Left colon (tissue), 2 donors: ENCODE data around the gene VSTM2B. TPM values are rescaled to one million over a fixed set of nuclear protein-coding genes. Genes with fewer than 3 reads are reported as not detected.
"Not testable (repeated sequence)": the region's sequence is repeated elsewhere in the genome, so short reads cannot be mapped to it uniquely, and the experiment has no call there.

Source experiments
- ATAC-seq: fragments of 200-7000 bp; cut with Tn5 transposase; one replicate; pipeline ENCODE4 v1.9.1; 2020; ENCODE audit warnings: mild to moderate bottlenecking, moderate library complexity
- DNase-seq, 2 donors: peaks; one replicate each; pipeline ENCODE4 v3.0.0-alpha.2; 2020
- intact Hi-C, 2 donors: fragments of 100-400 bp; cut with DNase I in 1 of 2; cut with micrococcal nuclease in 1 of 2; formaldehyde crosslinking; loops; one replicate each; pipeline versions ENCODE4 v1.11.2 to v1.14.0; 2022; cut with DNase I, micrococcal nuclease
- long read RNA-seq: library from polyadenylated mRNA; unstranded; transcript quantifications from one replicate; pipeline ENCODE4 v2.0.0, GENCODE V29; 2021
- total RNA-seq, 2 donors: library from RNA; stranded (reverse); fragmentation: NEBNext Ultra II Directional; extraction: Animal tissue kit (Norgen Biotek cat#: 25700); gene quantifications; one replicate each; pipeline ENCODE4 v1.2.1, GENCODE V29; 2021
- donor health status: DM: no; HTN: no; CAD: no.
- donor health status: DM: yes; HTN: yes; CAD: no.

Gene VSTM2B
- not detected for total RNA-seq
- long read RNA-seq, result 0 reads

DNA sequence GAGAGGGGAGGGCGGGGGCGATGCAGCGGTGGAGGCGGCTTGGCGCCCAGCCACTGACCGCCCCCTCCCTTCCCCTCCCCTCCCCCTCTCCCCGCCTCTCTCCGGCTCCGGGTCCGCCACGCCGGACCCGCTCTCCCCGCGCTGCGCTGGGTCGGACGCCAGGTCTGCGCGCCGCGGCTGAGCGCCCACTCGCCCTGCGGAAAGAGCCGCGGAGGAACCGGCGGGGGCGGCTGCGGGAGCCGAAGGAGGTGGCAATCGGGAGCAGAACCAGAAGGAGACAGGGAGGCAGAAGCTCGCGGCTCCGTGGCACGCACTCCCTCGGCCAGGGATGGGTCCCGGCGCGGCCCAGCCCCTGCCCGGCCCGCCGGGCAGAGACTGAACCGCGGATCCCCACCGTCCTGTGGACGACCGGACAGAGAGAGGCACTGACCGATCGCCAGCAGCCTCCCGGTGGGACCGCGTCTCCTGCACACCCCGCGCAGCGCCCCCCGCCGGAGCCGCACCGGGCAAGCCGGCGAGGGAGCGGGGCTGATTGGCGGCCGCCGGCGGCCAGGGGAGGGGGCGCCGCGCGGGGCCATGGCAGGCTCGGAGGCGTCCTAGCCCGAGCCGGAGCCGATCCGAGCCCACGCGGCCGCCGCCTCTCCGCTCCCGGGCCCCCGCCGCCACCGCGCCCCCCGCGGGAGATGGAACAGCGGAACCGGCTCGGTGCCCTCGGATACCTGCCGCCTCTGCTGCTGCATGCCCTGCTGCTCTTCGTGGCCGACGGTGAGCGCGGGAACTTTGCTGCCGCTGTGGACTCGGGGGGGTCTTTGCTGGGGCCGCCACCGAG, at the start of gene VSTM2B:
VSTM2B (plus strand) TSS at position 94 of the 829 bp plus-strand sequence; CDS start at position 684, 590 bp downstream.
- no peak for DNase-seq
- intact Hi-C loops, result no loop called here
- no peak for ATAC-seq

DNA sequence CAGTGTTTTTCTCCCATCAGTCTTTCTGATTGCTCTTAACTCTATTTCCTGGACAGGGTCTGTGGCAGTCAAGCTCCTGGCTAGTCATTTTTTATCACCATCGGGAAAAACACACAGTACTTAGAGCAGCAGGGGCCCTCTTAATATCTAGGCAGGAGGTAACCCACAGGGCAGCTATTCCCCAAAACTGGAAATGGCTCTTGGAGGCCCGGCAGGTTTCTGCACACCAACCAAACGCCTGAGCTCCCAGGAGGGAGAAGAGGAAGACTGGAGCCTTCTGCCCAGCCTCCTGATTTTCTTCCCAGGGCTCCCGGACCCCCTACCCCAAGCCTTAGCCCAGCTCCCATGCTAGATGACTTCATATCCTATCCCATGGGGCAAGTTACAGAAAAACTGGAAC, 49.3 kb upstream of the VSTM2B start:
- ATAC-seq, result no peak
- no peak for DNase-seq
- intact Hi-C loops, result no loop called here

DNA sequence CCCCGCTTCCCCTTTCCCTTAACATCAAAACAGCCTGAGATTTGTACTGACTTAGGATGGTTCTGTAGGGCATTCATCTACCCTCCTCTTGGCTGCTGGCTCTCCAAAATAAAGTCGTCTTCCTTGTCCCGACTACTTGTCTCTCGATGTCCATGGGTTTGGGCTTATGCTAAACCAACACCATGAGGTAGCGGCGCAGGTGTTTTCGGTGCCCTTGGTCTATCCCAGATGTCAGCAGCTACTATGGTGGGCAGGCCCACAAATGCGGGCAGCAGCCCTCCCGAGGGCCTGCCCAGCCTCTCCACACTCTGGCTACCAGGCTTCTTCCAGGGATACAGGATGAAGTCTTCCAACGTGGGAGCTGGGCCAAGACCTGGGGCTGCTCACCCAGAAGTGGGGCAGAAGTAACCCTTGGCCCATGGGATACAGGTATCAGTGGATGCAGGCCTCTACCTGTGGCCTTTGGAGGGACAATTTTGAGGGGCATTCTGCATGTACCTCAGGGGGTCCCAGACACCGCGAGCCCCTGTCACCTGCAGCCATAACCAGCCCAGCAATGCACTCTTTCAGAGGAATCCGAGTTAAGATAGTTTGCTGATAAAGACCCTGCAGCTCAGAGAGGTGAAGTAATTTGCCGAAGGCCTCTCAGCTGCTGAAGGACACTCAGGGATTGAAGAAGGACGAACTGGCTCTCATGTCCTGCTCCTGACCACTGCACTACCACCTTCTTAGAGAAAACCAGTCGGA, 47.8 kb upstream of the VSTM2B start:
- DNase-seq, result no peak
- intact Hi-C loops, result no loop called here
- ATAC-seq, result no peak

DNA sequence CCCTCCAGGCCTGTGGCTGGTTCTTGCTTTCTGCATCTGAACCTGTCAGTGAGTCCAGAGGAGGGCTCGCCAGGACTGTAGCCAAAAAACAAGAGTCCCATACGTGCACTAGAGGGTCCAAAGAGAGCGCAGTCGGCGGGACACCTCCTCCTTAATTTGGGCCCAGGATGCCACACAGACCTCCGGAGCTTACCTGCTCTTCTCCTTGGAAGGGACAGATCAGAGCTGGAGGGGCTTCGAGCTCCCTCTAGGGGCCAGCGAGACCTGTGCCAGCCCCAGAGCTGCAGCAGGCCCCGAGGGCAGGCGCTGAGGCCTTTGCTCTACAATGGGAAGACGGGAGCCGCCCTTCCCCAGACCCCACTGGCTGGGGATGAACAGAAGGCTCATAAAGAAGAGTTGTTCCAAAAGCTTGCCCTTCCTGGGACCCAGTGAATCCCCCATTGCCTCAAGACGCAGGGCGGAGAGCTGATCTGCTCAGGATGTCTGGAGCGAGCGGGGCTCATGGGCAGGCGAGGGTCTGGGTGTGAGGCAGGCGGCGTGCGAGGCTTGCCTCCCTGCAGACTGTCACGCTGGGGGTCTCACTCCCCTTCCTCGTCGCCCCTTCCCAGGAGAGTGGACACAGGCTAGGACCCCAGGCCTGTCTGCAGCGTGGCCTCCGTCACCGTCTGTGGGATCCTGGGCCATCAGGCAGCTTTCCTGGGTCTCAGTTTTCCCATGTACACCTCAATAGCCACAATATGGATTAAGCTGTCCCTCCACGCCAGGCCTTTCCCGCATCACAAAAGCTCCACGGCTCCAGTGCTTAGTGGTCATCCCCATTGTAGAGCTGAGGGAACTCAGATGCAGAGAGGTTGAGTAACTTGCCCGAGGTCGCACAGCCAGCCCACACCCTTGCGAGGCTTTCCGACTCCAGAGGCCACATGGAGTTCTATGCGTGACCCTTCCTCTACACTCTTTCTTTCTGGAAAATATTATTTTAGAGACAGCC, 46.9 kb upstream of the VSTM2B start:
- intact Hi-C loops, result no loop called here
- DNase-seq (no peak), ATAC-seq (no peak)

DNA sequence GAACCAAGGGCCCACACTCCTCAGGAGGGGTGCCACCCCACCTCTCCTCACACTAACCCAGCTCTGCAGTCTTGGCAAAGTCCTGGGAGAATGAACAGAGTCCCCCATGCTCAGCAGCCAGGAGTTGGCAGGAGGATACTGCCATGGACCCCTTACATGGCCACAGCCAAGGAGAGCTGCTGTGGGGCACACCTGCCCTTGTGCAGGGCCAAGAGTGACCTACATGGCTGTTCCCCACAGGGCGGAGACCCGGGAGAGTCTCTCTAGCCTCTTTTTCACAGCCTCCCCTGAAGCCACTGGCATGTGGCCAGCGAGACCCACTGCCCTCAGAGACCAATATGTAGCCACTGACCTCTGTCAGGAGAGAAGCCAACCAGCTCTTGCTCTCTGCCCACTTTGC, 45.9 kb upstream of the VSTM2B start:
- no peak for DNase-seq
- ATAC-seq, result no peak
- intact Hi-C loops, result no loop called here

DNA sequence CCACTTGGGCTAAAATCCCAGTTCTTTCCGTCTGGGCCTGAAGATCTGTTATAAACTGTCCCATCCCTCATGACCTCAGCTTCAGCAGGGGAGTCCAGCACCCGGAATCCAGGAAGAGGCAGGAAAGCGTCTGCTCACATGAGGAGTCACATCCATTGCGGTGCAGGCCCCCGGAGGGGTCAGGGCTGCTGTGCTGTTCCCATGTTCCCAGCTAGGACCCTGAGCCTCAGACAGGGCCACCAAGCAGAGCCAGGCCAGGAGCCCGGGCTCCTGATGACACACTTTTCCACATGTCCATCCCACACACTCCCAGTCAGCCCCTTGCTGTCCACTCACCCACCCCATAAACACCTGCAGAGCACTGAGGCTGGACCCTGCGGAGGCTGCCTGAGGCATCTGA, 45.3 kb upstream of the VSTM2B start:
- intact Hi-C loops, result no loop called here
- DNase-seq (no peak), ATAC-seq (no peak)

DNA sequence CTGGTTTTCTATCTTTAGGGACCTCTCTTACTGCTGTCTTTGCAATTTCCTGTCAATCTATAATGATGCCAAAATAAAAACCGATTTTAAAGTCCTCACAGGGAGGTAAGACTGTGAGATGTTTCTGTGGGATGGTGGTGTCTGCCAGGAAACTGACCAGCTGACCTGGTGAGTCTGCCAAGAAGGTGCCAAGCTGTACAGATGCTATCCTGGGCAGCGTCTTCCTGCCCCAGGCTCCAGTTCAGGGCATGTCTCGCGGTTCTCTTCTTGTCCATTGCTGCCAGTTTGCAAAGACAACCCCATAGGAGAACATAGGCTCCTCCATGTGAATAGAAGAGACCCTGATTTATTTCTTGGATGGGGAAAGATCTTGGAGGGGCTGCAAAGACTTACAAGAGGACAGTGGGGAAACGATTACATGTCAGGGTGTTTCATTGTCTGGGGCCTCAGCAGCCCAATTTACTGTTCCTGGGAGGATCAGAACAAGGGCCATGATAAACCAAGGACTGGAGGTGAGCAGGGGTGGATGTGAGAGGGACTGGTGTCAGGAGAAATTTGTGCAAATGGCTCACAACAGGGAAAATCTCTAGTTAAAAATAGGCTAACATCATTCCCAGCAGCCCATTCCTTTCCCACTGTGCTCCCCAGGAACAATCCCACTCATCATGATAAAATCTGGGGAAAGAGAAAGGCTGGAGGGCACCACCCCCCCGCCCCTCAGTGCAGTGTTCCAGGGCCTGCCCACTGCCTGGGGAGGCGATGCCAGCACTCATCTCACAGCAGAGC, 42.7 kb upstream of the VSTM2B start:
- no peak for DNase-seq
- no peak for ATAC-seq
- intact Hi-C loops, result no loop called here

DNA sequence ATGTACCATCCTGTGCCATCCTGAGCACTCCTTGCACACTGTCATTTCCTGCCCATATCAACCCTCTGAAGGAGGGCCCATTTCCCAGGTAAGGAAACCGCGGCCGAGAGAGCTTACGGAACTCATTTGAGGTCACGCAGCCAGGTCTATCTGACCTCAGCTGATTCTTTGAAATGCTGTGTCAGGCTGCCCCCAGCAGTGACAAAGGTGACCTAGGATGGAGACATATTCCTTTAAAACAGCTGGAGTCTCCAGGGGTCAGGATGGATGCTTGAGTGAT, 42.2 kb upstream of the VSTM2B start:
- intact Hi-C loops, result no loop called here
- DNase-seq, result no peak
- ATAC-seq, result no peak

DNA sequence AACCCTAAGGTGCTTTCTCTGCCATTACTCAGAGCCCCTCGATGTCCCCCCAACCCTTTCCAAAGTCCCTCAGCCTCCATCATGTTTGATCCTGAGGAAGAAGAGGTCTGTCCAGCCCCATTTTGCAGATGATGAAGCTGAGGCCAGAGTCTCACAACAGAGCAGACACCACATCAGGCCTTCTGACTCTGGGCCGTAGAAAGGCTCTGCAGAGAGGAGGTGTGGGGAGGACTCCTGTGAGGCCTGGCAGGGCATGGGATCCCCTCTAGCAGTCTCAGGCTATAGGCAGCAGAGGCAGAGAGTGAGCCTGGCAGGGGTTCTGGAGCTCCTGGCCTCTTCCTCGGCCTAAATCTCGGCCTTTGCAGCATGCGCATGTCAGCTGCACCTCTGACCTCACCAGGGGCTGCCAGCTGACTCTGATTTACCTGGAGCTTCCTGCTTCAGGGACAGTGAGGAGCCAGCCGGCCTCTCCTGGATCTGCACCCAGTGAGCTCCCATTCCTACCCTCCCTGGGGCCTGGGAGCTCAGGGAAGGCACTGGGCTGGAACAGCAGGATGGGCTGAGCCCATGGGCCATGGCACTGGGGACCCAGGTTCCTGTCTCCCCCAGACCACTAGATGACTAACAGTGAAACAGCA, 41.7 kb upstream of the VSTM2B start:
- intact Hi-C loops, result no loop called here
- DNase-seq, result peak in 1 of 2 donors; percentile 1

DNA sequence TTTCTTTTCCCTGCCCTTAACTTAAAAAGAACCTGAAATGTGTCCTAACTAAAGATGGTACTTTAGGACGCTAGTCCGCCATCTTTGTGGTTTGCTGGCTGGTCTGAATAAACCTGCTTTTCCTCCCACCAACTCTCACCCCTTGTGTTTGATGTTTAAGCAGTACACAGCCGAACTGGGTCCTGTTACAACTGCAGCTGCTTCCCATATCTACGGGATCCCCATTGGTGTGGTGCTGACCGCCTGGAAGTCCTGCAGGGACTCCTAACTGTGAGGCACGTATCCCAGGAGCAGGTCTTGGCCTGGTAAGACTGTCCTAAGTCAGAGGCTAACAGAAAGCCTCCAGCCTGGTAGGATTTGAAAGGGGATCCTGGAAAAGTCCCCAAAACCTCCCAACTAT, 40.9 kb upstream of the VSTM2B start:
- ATAC-seq, result no peak
- intact Hi-C loops, result no loop called here
- DNase-seq, result peak in 1 of 2 donors; percentile 7

More for the DNA sequence above, 41.7 kb upstream of the VSTM2B start:
- no peak for ATAC-seq

DNA sequence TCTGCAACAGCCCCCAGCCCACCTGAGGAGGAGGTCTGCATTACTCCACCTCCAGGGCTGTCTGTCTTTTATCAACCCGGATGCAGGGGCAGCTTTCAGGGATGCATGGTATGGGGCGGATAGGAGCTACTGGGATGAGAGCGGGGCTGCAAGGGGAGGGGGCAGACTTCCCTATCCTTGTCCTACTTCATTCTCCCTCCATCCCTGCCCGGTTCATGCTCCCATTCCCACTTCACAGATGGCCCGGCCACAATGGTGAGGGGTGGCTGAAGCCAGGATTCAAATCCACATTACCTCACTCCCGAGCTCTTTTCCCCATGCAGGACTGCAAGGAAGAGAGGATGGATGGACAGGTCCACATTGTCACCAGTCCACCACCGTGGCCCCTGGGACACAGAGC, 40.5 kb upstream of the VSTM2B start:
- intact Hi-C loops, result no loop called here
- DNase-seq, result peak in 1 of 2 donors; percentile 8
- no peak for ATAC-seq

DNA sequence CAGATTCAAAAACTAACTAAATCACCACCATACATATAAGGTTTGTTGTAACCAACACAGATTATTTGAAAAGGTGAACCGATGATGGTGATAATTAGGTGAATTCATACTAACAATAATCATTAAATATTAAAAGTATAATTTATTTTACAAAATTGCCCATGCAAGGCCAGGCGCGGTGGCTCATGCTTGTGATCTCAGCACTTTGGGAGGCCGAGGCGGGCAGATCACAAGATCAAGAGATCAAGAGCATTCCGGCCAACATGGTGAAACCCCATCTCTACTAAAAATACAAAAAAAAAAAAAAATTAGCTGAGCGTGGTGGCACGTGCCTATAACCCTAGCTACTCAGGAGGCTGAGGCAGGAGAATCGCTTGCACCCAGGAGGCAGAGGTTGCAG, 38.8 kb upstream of the VSTM2B start:
- DNase-seq, result peak in 1 of 2 donors; percentile 1
- ATAC-seq, intact Hi-C loops: not testable (repeated sequence)

DNA sequence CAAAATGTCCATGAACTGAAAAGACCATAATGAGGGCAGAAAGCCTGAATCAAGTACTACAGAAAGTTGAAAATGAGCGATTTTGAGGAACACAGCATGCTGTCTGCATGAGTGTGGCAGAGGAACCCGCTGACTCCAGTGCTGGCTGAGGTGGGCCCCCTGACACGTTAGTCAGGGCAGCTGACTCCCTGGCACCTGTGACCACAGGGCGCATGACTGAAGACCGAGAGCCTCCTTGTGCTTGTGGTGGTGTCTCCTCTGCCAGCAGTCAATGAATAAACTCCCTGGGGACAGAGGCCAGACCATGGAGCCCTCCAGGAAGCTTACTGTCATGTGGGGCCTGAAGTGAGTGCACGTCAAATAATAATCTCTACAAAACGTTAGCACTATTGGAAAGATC, 38.4 kb upstream of the VSTM2B start:
- DNase-seq, result peak in 1 of 2 donors; percentile 4
- no peak for ATAC-seq
- intact Hi-C loops, result no loop called here

DNA sequence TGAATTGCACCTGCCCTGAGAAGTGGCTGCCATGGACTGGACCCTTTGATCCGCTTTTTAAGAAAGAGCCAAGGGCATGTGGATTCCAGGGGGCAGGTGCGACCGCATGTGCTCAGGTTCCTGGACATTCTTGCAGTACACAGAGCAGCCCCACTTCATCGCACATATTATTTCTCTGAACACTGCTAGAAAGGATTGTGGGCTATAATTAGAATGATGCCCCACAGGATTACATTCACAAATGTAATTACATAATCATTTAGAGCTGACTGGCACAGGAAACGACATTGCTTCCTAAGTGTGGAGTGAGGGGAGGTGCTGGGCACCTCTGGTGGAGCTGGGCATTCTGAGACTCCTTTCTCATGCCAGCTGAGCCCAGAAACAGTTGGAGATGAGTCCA, 37.5 kb upstream of the VSTM2B start:
- DNase-seq (no peak), ATAC-seq (no peak)
- intact Hi-C loops, result no loop called here

DNA sequence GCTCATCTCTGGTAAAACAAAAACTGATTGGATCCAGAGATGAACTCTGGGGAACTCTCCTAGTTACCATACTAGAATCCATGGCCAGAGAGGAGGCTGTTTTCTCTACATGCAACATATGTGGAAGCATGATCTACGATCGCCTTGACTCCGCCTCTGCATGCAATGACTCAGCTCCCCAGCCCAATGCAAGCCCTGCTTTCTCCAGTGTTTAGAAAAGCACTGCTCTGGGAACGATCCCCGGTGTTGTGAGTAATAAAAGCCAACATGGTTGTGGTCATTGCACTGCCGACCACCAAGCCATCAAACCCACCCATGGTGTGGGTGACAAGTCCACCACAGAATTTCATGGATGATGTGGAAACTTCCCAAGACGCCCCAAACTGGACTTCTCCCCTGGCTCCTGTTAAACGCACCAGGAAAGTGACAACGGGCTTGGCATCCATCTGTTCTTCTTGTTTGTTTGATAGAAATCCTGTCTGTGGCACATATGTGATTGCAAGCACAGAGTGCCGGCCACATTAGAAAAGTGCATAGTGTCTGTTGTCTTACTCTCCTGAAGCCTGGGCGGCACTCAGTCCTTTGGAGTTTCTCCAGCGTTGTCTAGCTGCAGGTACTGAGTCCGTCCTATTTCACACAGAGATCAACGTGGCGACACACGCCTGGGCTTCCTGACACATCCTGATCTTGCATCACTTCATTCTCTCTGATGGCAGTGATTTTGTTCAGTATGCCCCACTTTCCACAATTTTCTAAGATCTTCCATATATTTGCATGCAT, 36.4 kb upstream of the VSTM2B start:
- intact Hi-C loops, result no loop called here
- no peak for ATAC-seq
- no peak for DNase-seq

DNA sequence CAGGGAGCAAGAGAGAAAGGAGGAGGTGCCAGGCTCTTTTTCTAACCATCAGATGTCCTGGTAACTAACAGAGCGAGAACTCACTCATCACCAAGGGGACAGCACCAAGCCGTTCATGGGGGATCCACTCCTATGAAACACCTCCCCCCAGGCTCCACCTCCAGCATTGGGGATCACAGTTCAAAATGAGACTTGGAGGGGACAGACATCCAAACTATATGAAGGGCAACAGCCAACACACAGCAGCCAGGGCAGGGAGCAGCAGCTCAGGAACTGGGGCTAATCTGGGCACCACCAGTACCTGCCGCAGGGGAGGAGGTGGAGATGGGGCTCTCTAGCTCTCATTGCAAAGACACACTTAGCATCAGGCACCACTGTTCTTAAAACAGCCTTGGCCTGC, 34.3 kb upstream of the VSTM2B start:
- ATAC-seq, result no peak
- DNase-seq, result no peak
- intact Hi-C loops, result no loop called here

DNA sequence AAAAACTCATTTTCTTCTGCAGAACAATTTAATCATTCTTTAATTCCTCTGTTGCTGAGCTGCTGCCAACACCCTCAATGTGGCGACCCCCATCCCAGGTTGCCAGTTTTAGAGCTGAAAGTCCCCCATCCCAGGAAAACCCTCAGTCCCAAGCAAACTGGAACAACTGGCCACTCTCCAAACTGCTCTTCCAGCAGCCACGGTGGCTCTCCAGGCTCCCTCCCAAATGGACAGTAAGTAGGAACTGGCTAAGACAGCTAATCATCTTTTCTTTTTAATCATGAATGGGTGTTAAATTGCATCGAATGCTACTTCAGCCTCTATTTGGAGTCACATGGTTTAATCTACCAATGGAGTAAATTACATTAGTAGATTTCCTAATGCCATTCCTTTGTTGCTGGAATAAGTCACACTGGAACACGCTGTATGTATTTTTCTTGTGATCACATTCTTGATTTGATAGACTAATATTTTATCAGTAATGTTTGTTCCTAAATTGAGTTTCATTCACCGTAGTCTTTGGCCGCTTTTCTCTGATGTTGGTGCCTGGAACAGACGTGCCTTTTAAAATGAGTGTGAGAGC, 33.7 kb upstream of the VSTM2B start:
- ATAC-seq (no peak), DNase-seq (no peak)
- intact Hi-C loops, result no loop called here
